HG02973 (cell line): ENCODE data around the gene EIF2D.

Experiments
- ATAC-seq: cut with Tn5 transposase; IDR thresholded peaks from one replicate; pipeline ENCODE4 v1.9.1; 2021; ENCODE audit warnings: moderate library complexity; ENCODE audit not compliant: unreplicated experiment

Gene EIF2D

GRCh38 chr1:206572835-206573234 is 39.4 kb downstream of the EIF2D start:
- ATAC-seq = no peak

DNA sequence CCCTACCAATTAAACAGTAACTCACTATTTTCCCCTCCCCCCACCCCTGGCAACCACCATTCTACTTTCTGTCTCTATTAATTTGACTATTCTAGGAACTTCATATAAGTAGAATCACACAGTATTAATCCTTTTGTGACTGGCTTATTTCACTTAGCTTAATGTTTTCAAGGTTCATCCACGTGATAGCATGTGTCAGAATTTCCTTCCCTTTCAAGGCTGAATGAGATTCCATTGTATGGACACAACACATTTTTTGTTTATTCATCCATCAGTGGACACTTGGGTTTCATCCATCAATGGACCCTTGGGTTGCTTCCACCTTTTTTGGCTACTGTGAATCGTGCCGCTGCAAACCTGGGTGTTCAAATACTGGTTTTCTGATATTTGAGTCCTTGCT is 41.7 kb downstream of the EIF2D start:
- no peak for ATAC-seq

- ATAC-seq = no peak
These were observed 42.7 kb downstream of the EIF2D start for GRCh38 chr1:206569556-206569955.

DNA sequence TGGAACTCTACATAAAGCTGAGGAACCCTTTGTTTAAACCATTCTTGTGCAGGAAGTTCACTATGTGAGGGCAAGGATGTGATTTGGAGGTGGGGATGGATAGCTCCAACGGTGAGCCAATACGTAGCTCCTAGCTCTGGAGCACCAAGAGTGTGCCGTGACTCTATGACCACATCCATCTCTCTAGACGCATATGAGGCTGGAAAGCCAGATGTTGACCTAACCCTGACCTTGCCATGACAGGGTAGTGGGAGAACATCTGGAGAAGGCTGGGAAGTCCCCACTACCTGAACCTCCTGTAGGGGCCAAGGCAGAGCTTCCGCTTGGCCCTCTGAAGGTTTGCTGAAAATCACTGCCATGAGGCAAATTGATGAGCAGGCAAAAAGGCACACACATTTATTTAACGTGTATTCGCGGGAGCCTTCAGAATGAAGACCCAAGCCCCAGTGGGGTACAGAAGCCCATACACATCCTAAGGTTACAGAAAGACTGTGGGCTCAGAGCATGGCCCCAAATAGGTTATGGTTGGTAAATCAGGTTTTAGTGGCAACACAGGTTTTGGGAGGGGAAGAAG is 43.4 kb downstream of the EIF2D start:
- ATAC-seq = no peak

DNA sequence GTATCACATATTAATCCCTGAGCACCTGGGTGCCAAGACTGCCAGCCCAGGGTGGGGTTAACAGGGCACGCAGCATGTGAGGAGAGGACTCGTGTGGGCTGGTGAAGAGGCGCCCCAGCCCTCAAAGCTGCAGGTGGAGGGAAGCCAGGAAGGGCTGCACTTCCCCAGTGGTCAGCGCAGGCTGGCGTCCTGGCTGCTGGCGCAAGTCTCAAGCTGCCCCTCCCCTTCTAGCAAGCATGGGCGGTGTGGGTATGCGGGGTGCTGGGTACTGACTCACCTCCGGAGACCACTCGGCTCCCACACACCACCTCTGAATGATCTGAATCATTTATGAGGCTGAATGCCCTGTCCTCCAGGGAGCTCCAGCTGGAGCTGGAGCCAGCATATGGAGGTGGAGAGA is 44.0 kb downstream of the EIF2D start:
- ATAC-seq = no peak

GRCh38 chr1:206566999-206567398 is 45.3 kb downstream of the EIF2D start:
- ATAC-seq = no peak

GRCh38 chr1:206565995-206566394 is 46.3 kb downstream of the EIF2D start:
- ATAC-seq = no peak

- ATAC-seq = peak; percentile 29
These were observed 48.7 kb downstream of the EIF2D start for GRCh38 chr1:206563367-206564207.

DNA sequence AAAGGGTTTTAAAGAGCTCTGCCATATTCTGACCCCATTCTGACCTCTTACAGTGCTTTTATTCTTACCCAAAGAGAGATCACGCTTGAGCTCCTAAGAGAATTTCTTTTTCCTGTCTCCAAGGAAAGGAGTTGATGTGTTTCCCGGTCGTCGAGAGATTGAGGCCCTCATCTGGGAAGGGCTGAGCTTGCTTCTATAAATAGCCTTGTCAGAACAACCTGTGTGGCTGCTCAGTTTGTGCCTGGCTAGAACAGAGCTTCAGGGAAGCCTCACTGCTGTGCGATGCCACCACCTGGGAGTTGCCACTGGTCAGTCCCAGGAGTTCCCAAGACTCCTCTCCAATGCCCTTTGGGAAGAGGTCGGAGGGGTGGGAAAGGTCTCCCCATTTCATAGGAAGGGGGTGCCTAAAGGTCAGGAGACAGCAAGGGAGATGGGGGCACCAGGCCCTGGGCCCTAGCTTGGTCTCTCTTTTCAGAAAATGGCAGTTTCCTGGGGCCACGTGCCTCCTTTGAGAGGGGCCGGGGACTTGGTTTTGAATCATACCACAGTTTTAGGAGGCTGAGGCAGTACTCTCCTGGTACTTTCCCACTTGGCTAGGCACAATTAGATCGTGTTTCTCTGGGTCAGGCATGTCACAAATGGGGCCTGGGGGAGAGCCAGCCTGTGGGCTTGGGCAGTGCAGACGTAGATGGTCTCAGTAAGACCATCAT is 52.1 kb downstream of the EIF2D start:
- ATAC-seq = no peak

DNA sequence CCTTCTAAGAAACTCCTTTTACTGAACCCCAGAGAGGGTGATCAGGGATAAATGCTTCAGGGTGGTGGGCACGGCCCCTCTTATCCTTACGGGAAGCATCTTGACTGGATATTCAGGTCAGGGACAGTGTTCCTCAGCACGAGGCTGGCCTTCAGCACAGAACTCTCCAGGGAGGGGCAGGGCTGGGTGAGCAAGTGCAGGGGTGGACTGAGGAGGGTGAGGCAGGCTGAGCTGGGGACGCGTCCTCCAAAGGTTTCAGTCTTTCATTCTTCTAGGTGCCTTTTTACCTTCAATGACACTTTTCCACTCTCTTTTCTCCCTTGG is 52.6 kb downstream of the EIF2D start:
- no peak for ATAC-seq

- ATAC-seq = no peak
These were observed 53.2 kb downstream of the EIF2D start for GRCh38 chr1:206558794-206559671.

- no peak for ATAC-seq
These were observed 54.4 kb downstream of the EIF2D start for GRCh38 chr1:206557636-206558473.

DNA sequence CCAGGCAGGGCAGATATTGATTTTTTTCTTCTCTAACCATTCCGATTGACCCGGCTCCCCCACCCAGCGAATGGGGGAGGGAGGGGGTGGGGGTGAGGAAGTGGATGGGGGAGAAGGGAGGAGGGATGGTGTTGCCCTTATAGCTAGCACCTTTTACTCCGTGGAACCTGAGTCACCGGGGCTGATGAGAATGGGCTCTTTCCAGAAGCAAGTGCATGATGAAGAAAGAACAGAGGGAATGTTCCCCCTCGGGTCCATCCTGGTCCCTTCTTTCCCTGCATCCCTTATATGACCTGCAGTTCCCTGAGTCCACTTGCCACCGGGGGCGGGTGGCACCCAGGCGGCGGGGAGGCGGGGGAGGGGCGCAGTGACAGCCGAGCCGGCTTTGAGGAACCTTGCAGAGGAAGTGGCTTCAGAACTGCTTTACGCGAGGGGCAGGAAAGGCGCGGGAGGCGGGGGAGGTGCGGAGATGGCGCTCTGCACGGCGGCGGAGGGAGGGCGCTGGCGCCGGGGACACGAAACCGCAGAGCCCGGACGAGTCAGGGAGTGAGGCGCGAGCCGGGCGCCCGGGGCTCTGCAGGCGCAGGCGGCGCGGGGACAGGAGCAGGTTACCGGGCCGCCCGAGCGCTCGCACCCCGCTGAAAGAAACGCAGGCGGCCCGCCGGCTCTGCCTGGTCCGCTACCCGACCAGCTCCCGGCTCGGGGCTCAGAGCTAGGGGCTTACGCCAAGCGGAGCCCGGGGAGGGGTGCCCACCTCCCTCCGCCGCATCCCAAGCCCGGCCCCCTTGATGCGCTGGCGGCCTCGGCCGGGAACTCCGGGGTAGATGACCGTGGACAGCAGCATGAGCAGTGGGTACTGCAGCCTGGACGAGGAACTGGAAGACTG is 55.3 kb downstream of the EIF2D start:
- peak; percentile 41 for ATAC-seq

- no peak for ATAC-seq
These were observed 56.1 kb downstream of the EIF2D start for GRCh38 chr1:206556047-206556749.

- no peak for ATAC-seq
These were observed 56.8 kb downstream of the EIF2D start for GRCh38 chr1:206555473-206555935.

DNA sequence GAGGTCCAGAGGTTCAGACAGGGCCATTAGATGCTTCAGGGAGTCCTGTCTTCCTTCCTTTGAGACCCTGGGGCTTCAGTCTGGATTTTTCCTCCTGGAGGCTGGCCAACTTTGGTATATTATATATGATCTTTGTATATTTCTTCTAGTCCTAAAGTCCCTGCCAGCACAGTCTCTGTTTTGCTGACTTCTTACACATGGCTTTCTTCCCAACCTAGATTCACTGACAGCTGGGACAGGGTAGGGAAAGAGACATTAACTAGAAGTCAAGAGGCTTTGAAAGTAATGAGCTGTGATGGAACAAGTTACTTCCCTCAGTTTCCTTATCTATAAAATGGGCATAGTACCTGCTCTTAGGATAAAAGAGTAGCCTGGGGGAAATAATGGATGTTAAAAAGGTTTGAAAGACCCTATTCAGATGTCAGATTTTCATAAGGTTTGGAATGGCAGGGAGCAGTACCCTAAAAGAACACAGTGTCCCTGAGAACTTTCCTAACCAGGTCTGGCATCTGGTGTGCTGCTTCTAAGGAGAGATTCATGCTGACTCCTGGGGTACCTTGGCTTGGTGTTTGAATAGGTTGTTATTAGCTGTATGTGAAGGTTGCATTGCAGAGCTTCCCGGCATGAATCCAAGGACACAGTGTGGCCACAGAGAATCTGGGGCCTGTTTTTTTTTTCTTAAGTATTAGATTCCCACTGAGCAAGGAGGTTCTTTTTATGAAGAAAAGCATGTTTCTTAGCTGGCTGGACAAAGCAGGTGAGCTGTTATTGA is 57.4 kb downstream of the EIF2D start:
- no peak for ATAC-seq

DNA sequence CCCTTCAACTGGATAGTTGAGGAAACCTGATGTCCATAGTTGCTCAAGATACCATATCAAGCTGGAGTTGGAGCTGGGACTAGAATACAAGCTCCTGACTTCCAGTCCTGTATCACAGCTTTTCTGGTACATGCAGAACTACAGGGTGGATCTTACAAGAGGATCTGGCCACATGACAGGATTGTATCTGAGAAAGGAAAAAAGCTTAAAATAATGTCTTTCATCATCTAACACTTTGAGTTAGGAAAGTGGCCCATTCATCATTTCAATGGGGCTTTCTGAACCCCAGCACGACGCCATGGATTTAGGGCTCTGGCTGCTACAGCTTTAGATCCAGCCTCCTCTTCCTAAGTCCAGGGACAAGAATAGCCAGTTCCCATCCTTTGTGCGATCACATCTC is 58.1 kb downstream of the EIF2D start:
- ATAC-seq = no peak

GRCh38 chr1:206551986-206552326 is 60.3 kb downstream of the EIF2D start:
- no peak for ATAC-seq
